Renal cortical epithelial cell (primary cell): Measurements from ENCODE around the gene ABL2. TPM values are rescaled to one million over a fixed set of nuclear protein-coding genes. Genes with fewer than 3 reads are reported as not detected.
"Not testable (repeated sequence)": the region's sequence is repeated elsewhere in the genome, so short reads cannot be mapped to it uniquely, and the experiment has no call there.

ENCODE experiments used
- DNase-seq: peaks from one replicate; pipeline ENCODE4 v3.0.0-alpha.2; 2011; ENCODE audit warnings: low read depth
- total RNA-seq: library from RNA; depleted of rRNA; stranded (reverse); fragments of >200 nt; gene quantifications from 2 replicates; pipeline ENCODE4 v1.2.3, GENCODE V29; 2014

The ABL2 gene
- total RNA-seq, result 44.6 and 52.2 TPM in 2 replicates

DNA sequence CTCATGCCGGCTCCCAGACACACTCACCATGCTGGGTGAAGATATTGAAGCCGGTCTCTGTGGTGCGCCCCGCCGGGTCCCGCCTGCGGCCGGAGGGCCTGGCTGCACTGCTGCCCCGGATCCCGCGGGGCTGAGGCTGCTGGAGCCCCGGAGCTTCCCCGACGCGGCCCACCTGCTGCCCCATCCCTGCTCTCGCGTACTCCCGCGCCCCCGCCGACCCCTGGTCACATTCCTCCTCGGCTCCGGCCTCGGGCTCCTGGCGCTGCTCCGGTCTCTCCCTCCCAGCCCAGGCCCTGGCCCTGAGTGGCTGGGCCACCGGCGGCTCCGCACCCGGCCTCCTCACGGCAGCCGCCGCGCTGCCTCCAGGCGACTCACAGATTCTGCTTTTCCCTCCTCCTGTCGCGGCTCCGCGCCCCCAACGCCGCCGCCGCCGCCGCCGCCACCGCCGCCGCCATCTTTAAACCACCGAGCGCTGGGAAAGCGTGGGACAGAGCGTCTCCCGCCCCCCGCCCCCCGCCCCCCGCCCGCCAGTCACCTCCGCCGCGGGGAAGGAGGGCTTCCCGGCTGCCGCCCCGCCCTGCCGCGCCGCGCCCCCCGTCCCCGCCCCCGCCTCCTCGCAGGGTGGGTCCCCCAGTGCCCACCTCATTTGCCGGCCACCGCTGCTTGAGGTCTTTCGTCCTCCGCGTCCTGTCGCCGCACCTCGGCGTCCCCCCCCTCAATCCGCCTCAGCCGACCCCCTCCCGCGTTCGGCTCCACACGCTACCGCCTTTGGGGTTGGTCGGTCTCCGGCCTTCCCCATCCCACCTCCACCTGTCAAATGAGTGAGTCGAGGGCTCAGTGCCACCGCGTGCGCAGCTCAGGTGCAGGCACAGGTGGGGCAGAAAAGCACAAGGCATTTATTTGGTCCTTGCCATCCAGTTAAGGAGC lies at the start of gene ABL2:
Gene ABL2 (minus strand): TSS at position 464 of the 927 bp plus-strand sequence. CDS start 280 bp downstream, at position 184.
- no peak for DNase-seq

DNA sequence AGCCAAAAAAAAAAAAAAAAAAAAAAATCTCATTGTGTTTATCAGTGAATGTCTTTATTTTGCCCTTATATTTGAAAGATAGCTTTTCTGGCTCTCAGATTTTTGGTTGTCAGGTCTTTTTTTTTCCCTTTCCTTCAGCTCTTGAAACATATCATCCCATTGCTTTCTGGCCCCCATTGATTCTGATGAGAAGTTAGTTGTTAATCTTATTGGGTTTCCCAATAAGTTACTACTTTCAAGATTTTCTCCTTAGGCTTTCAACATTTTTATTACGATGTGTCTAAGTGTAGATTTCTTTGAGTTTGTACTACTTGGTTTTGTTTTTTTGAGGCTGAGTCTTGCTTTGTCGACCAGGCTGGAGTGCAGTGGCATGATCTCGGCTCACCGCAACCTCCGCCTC lies 49.4 kb upstream of the ABL2 start:
- no peak for DNase-seq

GRCh38 chr1:179274424-179274823 lies 44.9 kb upstream of the ABL2 start:
- not testable (repeated sequence) for DNase-seq

DNA sequence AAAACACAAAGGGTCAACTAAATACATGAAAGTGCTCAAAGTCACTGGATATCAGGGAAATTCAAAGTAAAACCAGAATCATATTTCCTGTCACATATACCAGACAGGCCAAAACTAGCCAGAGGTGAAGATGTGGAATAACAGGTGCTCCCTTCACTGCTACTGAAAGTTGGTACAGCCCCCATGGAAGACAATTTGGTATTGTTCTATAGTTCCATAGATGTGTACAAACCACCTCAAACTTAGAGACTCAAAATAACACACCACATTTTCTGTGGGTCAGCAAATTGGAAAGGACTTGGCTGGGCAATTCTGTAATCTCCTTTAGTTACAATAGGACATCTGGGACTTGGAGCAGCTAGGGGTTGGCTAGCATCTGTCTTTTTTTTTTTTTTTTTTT lies 39.6 kb upstream of the ABL2 start:
- no peak for DNase-seq

- peak; percentile 3 for DNase-seq
Observed at GRCh38 chr1:179264507-179264906, 35.0 kb upstream of the ABL2 start.

- DNase-seq, result no peak
Observed at GRCh38 chr1:179263121-179263520, 33.6 kb upstream of the ABL2 start.

DNA sequence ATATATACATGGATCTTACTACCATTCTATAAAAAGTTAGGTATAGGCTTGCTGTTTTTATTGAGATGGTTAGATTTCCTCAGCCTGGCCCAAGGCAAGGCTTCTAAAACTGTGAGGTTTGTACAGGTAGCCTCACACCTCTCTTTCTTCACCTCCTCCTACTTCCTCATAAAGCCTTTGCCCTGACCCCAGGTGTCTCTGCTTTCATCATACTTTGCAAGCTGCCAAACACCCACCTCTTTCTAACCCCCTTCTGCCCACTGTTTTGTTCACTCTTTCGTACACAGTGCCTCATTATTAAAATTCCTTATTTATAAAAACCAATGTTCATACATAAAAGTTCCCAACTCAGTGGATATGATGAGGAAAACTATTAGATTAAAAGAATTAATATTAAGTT lies 32.7 kb upstream of the ABL2 start:
- DNase-seq, result no peak

- no peak for DNase-seq
Observed at GRCh38 chr1:179253286-179253972, 24.0 kb upstream of the ABL2 start.

DNA sequence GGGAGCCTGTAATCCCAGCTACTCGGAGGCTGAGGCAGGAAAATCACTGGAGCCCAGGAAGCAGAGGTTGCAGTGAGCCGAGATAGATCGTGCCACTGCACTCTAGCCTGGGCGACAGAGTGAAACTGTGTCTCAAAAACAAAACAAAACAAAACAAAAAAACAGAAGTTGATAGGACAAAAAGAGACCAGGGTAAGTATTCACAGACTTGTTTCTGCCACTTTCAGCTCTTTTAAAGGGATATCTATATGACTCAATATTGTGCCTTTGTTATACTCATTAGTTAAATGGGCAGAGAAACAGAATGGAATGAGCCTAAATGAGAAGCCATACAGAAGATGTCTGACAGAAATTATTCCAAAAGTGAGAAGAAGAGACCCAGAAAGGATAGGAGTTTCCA lies 23.1 kb upstream of the ABL2 start:
- no peak for DNase-seq

DNA sequence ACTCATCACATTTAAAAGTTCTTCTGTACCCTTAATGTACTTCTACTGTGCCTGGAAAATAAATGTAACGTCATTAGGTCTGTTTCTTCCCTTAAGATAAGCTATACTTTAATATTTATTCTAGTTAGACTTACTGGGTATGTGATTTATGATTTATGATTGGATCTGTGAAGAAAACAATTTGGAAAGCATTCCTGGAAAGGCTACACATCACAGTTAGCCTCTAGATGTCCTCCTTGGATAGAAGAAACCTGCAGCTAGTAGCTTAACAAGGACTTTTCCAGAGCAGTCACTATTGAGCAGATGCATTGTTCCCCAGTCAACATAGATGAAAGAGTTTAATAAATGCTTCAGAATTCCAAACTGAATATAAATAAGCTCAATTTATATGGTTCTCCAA lies 22.2 kb upstream of the ABL2 start:
- DNase-seq, result peak; percentile 61

GRCh38 chr1:179247923-179248322 lies 18.4 kb upstream of the ABL2 start:
- no peak for DNase-seq

DNA sequence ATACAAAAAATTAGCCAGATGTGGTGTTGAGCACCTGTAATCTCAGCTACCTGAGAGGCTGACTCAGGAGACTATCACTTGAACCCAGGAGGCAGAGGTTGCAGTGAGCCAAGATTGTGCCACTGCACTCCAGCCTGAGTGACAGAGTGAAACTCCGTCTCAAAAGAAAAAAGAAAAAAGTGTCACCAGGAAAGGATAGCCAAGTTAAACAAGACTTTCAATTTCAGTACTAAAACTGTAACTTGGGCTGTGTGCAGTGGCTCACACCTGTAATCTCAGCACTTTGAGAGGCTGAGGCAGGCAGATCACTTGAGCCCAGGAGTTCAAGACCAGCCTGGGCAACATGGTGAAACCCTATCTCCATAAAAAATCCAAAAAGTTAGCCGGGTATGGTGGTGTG lies 15.9 kb upstream of the ABL2 start:
- not testable (repeated sequence) for DNase-seq

DNA sequence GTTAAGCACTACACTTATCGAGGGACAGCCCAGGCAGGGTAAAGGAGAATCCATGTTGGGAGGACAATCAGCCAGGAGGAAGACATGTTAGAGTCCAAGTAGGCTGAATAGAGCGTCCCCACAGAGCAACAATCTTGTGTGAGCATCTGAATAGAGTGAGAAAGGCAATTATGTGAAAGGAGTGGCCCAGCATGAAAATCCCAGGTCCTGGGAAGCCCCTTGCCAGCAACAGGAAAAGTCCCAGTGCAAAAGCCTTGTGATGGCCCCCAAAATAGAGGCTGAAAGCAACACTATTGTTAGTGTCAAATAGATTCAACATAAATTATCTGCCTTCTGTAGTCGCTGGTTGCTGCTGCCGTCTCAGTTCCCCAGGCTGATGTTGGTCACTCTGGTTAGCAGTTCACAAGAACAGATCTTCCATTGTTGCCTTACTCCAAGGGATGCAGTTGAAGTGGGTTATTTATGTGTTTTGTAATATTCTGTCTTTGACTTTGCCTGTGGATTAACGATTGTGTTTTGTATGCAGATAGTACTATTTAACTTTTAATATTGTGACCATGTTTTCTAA lies 12.1 kb upstream of the ABL2 start:
- no peak for DNase-seq

GRCh38 chr1:179237222-179237621 lies 7.7 kb upstream of the ABL2 start:
- no peak for DNase-seq

- DNase-seq, result no peak
Observed at GRCh38 chr1:179234863-179235262, 5.4 kb upstream of the ABL2 start.

DNA sequence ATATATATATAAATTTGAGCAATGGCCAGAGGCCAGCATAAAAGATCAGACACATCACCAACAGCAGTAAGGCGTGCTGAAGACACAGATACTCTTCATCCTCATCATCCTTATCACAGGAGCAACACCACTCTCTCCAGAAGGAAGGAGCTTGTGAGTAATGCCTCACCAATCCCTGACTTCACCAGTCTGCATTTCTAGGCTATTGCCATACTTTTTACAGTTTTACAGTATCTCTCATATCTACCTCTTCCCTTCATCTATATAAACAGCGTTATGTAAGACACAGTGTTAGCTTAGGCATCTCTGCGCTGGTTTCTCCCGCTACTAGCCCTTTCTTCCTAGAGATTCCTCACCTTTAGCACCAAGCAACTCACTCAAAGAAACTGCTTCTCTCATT lies 2.4 kb upstream of the ABL2 start:
- DNase-seq, result no peak

GRCh38 chr1:179230721-179231120 lies 1.2 kb upstream of the ABL2 start:
- DNase-seq, result no peak

DNA sequence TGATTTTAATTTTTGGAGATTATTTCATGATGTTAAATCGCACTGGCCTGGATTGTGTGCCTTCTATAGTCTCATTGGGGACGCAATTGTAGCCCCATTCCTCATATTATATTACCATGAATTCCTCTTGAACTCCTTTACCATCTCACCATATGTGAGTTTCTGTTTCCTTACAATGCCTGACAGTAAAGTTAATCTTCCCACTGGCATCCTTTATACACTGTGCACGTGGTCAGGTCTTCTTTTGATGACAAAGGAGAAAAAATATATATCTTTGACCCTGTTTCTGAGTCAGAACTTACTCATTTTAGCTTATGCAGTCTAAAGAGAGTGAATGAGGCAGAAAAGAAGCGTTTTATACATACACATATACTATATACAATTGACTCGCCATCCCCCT lies 774 bp upstream of the ABL2 start:
- DNase-seq, result no peak

DNA sequence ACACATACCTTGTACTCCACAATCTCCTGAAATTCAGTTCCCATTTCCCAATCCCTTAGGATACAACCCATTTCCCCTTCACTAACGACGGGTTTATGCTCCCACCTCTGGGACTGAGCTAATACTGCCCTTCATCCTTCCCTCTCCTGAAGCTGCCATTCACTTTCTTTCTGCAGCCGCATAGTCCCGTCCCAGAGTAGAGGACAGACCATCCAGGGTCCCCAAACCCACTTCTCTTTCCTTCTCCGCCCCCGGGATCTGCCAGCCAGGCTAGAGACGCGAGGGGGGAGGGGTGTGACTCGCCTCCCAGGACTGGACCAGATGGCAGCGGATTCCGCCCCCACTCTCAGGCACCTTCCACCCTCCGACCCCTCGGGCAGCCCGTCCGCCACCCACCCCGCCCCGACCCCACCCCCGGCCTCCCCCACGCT lies 679 bp downstream of the ABL2 start:
- no peak for DNase-seq

- no peak for DNase-seq
Observed at GRCh38 chr1:179226738-179227137, 2.7 kb downstream of the ABL2 start.

GRCh38 chr1:179224466-179224865 lies 5.0 kb downstream of the ABL2 start:
- DNase-seq, result peak; percentile 92

DNA sequence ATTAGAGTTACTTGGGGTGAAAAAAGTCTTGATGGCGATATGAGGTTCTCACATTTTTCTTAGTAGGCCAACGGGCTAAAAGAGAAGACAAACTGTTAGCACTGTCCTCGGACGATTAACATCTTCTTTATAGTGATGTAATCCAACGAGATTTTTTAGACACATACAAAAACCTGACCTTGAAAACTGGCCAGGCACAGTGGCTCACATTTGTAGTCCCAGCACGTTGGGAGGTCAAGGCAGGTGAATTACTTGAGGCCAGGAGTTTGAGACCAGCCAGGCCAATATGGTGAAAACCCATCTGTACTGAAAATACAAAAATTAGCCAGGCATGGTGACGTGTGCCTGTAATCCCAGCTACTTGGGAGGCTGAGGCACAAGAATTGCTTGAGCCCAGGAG lies 8.4 kb downstream of the ABL2 start:
- DNase-seq, result not testable (repeated sequence)
